NK-92 treated with Interleukin-12 subunit alpha and Interleukin-12 subunit beta, amount 100 ng/mL, for 24 hours (cell line): ENCODE data around the gene SNTG2.
"Not testable (repeated sequence)": the region's sequence is repeated elsewhere in the genome, so short reads cannot be mapped to it uniquely, and the experiment has no call there.

Source experiments
- DNase-seq: peaks from one replicate; lab custom pipeline; 2025; lab: John Stamatoyannopoulos, UW

SNTG2 gene

DNA sequence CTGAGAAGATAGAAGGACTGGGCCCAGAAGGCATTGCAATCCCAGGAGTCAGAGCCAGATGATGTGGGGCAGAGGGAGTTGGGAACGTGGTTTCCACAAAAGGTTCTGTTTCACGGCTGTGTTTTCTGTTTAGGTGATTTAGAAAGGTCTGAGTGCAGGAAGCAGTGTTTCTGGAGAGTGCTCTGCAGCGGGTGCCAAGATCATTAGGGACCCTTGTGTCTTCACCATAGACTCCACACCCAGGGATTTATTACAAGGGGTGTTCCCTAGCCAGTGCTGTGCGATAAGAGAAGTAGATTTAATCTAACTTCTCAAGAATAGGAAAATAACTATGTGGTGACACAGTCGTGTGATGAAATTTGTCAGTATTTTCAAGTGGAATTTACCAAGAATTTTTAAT lies 241.5 kb downstream of the SNTG2 start:
- DNase-seq, result no peak

DNA sequence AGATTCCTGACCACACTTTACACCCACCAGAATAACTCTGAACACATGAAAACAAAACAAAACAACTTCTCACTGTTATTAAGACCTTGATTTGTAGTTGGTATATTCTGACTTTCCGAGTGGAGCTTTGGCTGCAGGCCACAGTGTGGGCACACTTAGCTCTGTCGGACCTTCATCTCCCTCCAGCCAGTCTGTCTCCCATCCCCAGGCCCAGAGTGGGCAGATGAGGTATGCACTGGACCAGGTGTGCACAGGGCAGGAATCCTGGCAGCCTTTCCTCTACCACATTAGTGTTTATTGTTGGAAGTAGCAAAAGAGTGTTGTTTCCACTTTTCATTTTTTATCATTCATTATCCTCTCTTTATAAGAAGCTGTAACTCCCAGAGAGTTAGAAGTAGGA lies 243.2 kb downstream of the SNTG2 start:
- no peak for DNase-seq

DNA sequence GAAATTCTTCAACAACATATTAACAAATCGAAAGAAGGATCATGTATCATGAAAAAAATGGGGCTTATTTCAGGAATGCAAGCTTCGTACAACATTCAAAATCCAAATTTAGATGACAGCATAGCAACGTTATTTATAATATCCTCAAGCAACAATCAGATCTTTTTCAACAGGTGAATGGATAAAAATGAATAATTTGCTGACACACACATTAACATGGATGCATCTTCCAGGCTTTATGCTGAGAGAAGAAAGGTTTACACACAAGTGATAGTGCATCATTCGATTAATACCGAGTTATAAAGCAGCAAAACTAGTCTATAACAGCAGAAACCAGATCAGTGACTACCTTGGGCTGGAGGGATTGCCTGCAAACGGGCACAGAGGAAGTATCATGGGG lies 253.1 kb downstream of the SNTG2 start:
- DNase-seq, result no peak

DNA sequence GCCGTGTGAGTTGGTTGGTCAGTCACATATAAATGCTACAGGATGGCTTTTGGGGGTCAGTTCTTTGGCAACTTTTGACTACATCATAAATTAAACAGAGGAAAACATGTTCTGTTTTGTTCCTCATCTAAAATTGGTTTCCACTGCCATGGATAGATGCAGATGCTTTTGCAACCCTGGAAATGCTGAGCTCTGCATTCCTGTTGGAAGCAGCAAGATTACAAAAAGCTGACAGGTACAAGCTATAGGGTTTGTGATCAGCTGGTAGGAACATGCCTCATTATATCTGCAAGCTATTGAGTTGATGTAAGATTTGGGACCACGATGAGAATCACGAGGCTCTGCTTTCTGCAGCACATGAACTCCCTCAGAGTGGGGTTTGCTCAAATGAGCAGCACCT lies 255.2 kb downstream of the SNTG2 start:
- DNase-seq, result no peak

DNA sequence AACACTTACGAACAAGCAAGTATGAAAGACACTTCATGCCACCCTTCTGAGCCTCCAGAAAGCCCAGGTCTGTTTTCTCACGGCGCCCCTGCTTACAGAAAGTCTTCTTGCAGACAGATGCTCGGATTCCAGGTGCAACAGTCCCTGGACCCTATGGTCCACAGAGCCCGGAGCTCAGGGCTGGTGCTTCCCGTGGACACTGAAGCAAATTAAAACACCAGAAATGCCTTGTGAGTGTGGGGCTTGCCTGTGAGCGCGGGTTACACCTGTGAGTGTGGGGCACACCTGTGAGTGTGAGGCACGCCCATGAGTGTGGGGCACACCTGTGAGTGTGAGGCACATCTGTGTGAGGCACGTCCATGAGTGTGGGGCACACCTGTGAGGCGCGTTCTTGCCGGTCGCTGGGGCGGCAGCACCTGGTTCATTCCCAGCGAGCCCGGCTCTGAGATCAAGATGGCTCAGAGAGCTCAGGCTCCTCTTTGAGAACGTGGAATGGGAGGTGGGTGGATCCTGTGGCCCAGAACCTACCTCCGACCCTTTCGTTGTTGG lies 257.4 kb downstream of the SNTG2 start:
- DNase-seq, result no peak

DNA sequence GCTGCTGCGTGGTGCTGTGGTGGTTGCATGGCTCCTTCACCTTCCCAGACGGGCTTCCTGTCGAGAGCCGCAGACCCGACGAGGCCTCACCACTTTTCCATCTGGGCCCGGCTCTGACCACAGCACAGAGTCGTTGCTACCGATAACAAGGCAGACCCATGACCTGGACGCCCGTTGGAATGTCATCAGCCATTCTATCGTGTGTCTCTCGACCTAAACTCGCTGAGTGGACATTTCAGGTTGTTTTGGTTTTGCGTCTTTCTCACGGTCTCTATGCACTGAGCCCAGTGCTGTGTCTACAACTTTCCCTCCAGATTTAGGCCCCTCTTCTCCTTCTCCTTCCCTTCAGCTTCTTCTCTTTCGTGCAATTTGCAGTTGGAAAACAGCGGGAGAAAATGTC lies 257.9 kb downstream of the SNTG2 start:
- DNase-seq, result no peak

DNA sequence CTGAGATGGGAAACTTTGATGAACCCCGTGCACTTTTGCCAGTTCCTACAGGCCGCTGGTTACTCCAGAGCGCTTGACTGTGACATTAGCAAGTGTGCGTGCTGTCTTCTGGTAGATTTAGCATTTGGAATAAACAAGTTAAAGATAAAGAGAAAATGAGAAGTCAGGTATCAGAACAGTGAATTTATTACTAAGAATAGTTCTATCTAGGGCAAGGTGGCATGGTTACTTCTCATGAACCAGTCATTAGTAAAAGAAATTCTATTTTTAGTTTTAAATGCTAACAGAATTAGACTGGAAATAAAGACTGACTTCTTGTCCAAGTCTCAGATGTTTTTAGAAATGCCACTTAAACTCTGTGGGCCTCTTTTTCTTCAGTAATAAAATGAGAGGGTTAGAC lies 258.6 kb downstream of the SNTG2 start:
- no peak for DNase-seq

DNA sequence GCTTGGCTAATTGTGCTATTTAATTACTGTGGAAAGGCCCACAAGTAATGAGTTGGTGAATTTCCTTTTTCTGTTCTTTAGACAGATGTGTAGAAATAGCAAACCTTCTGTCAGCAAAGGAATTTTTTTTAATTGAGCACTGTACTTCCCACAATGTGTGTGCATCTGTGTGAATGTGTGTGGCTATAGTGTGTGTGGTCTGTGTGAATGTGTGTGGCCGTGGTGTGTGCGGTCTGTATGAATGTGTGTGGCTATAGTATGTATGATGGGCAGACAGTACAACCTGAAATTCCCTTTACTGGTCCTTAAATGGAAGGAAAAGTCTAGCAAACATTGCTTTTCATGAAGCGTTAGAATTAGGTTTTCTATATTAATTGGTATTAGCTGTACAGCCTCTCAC lies 259.1 kb downstream of the SNTG2 start:
- DNase-seq, result no peak

DNA sequence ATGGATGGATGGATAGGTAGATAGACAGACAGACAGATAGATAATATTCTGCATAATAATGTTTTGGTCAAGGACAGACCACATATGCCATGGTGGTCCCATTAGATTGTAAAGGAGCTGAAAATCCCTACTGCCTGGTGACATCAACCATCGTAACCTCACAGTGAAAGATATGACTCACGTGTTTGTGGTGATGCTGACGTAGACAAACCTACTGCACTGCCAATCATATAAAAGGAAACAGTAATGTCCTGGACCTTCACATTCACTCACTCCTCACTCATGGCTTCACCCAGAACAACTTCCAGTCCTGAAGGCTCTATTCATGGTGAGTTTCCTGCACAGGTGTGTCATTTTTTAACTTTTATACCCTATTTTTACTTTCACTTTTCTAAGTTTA lies 259.7 kb downstream of the SNTG2 start:
- DNase-seq, result no peak

DNA sequence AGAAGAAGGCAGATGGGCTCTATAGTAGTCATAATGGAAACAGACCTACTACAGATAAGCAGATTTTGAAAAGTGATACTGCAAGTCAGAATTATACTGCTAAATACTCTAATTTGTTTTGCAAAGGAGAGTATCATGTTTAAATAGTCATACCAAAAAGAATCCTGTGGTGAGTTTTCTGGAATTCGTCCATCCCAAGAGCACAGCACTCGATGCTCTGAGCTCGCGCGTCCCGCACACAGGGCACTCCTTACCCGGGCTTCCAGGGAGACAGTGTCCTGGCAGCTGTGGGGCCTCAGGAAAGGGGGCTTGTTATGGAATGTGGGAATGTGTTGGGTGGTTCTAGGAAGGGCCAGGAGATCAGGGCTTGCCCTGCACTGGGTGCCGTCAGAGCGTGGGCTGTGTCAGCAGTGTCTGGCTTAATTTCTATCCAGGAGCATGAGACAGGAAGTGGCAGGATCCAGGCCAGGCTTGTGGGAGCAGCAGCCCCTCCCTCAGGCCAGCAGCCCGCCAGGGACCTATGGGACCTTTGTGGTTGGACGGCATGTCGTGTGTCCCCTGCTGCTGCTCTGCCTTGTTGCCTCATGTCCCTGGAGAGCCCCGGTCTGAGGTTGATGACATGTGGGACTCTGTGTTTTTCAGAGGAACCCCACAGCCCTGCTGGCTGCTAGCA lies 269.4 kb downstream of the SNTG2 start:
- DNase-seq, result no peak

DNA sequence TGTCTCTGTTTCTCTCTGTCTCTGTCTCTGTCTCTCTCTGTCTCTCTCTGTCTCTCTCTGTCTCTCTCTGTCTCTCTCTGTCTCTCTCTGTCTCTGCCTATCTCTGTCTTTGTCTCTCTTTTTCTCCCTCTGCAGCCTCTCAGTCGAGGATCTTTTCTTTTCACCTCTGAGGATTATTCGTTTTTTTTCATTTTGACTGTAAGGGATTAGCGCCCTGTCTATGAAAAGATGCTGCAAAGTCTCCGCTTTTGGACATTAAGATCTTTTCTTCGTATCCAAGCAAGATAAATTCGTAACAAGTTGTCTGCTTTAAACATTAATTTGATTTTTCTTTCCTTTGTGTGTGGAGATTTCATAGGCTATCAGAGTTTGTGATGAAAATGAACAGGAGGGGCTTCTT lies 271.4 kb downstream of the SNTG2 start:
- no peak for DNase-seq

DNA sequence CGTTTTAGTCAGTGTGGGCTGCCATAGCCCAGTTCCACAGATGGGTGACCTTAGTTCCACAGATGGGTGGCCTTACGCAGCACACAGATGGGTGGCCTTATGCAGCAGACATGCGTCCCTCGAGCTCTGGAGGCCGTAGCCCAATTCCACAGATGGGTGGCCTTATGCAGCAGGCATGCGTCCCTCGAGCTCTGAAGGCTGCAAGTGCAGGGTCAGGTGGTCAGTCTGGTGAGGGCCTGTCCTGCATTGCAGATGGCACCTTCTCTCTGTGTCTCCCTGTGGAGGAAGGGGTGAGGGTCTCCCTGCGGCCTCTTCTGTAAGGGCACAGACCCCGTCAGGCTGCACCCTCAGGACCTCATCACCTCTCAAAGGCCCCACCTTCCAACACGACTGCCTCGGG lies 273.1 kb downstream of the SNTG2 start:
- no peak for DNase-seq

DNA sequence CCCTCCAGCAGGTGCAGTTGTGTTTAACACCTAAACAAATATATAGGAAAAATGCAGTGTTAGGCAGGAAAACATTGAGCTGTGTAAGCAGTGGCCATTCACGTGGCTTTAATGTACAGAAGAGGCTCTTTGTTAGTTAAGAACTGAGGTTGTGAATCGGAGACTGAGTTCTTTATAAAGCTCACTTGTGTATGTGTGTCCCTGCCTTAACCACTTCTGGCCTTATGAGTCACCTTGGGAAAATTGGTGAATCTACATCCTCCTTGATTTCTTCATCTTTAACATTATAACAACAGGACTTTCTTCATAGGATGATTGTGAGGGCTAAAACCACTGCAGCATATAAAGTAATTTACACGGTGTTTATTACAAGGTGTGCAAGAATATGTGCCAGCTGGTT lies 274.3 kb downstream of the SNTG2 start:
- DNase-seq, result no peak

DNA sequence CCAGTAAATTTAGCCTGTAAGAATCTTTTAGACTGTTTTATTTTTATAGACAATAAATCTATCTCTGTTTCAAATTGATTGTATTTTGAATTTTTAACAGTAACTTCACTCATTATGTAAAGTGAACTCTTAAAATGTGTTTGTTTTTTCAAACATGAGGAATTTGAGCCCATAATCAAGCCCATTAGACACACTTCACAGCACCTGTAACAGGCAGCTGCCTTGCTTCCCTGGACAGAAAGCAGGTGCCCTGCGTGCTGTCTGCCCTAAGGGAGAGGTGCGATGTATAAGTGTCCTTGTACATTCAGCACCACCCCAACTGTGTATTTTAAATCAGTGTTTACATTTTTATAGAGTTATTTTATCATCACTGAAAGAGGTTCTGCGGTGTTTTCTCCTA lies 276.1 kb downstream of the SNTG2 start:
- DNase-seq, result no peak

DNA sequence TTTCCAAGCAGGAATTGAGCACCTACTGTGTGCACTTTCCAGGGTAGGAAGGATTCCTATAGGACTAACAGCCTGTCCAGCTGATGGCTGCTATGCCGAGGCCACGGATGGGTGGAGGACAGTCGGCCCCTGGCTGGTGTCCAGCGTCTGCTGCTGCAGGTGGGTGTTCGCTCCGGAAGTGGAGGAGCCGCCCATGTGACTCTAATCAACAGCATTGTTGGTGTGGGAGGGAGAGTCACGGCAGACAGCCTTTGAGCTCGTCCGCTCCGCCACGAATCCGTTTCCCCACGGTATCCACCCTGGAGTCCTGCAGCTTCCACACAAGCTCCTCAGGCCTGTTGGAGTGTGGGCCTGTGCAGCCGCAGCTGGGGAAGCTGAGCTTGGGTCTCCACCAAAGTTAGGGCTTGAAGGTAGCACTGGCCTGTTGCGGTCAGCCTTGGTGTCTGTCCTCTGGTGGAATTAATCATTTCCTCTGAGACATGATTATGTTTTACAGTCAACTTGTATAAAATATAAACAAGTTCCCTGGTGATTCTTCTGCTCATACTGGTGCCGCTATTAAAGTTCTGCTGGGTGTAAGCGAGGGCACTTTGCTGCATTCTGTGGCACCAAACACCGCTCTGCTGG lies 276.7 kb downstream of the SNTG2 start:
- no peak for DNase-seq

DNA sequence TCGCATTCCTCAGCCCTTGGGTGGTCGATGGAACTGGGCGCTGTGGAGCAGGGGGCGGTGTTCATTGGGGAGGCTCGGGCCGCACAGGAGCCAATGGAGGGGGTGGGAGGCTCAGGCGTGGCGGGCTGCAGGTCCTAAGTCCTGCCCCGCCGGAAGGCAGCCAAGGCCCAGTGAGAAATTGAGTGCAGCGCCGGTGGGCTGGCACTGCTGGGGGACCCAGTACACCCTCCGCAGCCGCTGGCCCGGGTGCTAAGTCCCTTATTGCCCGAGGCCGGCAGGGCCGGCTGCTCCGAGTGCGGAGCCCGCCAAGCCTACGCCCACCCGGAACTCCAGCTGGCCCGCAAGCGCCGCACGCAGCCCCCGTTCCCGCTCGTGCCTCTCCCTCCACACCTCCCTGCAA lies 278.9 kb downstream of the SNTG2 start:
- DNase-seq, result not testable (repeated sequence)

DNA sequence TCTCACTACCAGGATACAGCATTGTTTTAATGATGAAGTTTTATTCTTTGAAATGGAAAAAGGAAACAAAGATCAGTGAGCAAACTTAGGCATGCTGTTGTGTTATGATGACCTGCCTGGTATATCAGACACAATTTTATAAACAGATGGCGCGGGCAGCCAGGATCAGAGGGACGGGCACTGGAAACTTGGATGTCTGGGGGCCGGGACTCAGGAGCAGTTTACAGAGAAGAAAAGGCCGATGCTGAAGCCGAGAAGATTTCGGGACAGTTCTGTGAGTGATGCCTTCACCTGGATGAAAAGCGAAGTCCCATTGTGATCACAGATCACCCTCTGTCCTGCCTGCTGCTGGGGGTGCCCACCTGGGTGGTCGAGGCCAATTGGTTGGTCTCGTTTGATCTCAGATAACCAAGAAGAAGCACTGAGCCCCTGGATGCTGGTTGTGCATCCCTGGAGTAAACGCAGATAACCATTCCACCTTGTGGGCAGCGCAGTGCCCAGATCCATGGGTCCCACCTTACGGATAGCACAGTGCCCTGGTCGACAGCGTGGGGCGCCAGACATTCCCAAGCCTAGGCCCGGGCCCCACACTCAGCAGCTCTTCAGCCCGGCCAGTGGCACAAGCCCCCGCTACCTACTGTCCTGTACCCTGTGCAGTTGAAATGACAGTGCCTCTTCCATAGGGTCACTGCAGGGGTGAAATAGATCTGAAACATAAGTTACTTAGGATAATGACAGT lies 279.7 kb downstream of the SNTG2 start:
- no peak for DNase-seq

DNA sequence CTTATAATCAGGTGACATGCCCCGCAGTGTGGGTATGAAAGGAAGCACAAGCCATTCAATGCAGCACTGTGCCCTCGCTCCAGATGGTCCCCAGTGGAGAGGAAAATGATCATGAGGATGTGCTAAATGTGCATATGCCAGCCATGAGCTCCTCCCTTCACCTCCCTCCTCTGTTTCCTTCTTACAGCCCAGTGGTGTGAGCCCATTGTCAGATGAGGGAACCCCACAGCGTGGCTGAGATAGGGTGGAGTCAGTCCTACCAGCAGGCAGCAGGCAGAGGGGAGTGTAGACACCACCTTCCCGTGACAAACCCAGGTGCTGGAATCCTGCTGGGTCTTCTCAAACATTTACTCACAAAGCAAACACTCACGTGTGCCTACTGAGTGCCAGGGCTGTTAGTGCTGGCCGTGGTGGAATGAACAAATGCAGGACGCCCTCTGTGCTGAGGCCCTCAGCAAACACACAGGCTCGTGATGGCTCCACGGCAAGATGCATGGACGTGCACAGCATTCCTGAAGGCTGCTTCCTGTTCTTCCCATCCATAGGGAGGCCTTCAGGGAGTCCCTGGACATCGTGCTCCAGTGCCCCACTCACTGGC lies 280.9 kb downstream of the SNTG2 start:
- no peak for DNase-seq

DNA sequence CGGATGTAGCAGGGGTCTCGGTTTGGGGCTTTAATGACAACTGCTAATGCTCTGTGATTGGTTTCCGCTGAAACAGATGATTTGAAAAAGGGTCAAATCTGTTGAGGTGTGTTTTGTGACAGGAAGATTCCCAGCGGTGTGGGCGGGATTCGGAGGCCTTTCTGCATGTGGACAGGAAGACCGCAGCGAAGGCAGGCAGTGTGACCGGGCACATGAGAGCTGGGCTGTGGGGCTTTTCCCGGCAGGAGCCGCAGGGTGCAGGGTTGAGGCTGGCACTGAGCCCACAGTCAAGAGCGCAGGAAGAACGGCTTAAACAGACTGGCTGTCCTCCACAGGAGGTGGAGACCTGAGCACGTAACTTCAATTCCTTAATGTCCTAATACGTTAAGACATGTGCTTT lies 282.6 kb downstream of the SNTG2 start:
- DNase-seq, result no peak

DNA sequence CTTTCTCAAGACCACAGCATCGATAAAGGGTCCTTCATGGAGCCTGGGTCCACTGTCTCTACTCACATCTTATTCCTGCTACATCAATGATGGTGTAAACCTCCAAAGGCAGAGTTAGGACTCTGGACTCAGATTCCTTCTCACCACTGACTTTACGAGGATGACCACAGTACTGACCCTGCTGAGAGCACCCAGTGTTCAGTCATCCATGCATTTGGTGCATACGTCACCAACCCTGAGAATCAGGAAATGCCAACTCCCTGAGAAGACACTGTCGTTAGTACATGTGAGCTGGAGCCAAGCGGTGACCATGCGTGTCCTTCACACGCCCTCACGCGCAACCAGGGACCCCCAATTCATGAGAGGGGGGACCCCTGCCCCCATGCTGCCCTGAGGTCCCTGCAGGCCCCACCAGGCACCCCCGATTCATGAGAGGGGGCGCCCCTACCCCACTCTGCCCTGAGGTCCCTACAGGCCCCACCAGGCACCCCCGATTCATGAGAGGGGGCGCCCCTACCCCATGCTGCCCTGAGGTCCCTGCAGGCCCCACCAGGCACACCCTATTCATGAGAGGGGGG lies 284.2 kb downstream of the SNTG2 start:
- DNase-seq, result no peak

DNA sequence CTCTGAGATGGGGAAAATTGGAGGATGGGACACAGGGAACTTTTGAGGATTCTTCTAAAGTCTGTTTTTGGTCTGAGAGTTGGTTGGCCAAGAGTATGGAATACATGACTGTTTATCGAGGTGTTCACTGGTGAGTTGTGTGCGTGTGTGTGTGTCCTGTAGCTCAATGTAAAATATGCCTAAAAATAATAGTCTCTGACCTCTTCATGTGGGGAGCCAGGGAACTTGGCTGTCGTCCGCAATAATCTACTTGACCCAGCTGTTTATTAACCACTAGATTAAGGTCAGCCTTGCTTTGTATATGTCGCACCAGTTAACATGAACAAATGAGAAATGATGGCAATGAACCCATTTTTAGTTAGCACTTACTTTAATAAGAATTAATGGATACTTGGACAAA lies 285.2 kb downstream of the SNTG2 start:
- no peak for DNase-seq

DNA sequence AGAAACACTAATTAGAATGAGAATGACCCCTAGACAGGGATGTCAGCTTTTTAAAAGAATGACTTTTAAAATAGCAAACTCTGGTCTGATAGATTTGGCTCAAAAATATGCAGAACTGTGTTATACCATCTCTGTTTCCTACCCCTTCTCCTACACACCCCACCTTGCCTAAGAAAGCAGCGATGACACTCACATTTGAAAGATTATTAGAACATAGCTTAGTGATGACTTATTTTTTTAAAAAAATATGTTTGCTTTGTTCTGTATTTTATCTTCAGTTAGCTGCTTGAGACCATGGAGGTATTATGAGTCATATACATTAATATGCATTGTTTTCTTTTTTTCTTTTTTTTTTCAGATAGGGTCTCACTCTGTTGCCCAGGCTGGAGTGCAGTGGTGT lies 286.0 kb downstream of the SNTG2 start:
- no peak for DNase-seq

DNA sequence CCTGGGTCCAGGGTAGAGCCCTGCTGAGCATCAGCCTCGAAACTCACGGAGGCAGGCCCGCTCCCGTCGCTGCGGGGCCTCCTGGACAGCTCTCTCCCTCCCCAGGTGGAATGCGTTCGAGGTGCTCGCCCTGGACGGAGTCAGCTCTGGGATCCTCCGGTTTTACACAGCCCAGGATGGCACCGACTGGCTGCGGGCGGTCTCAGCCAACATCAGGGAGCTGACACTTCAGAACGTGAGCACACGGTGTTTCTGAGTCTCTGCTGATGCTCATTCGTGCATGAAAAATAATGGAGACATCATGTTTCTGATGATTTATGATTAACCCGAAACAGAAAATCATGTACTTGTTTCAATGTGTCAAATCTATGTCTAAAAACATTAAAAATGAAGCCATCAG lies 287.1 kb downstream of the SNTG2 start:
- DNase-seq, result no peak
